ENCODE data around the gene IFT80. TPM values are rescaled to one million over a fixed set of nuclear protein-coding genes. Genes with fewer than 3 reads are reported as not detected.

Gene IFT80
- total and polyA plus RNA-seq, 9 of the 15 experiments (the other 6 are each of a cell fraction or from before 2014, with no cell fraction given), result 6.7 to 21.1 (median 16.4) TPM

DNA sequence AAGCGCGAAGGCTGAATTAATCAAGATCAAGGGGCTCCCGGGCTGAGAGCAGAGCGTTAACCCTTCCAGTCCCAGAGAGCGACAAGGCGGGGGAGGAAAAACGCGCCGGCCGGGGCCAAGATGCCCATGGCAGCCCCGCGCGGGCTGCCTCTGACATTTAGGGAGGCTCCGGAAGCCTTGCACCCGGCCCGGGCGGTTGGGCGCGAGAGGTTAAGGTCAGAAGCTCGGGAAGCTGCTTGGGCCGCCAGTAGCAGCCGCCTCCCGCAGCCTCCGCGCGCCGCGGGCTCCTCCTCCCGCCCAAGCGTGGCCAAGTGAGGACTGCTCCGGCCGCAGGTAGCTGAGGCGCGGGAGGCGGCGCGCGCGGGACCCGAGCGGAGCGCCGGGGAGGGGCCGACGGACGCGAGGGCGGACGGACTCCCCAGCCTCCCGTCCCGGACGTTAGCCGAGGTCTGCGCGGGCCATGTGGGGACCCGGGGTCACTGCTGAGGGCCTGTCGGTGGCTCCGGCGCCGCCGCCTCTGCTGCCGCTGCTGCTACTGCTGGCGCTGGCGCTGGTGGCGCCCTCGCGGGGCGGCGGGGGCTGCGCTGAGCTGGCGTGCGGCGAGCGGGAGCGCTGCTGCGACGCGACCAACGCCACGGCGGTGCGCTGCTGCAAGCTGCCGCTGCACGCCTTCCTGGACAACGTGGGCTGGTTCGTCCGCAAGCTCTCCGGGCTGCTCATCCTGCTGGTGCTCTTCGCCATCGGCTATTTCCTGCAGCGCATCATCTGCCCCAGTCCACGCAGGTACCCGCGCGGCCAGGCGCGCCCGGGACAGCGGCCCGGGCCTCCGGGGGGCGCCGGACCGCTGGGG lies 173.6 kb downstream of the IFT80 start, which contains the start of gene C3orf80 (continued):
- TF ChIP-seq SMAD4 (CRISPR knock-in tag; conservative IDR thresholded peaks at IDR 0.05) (peak; percentile 76; the same call in 1 of the 2 replicates), CBX5 (IDR thresholded peaks at IDR 0.05; ENCODE audit: borderline replicate concordance, low read depth) (no peak), ELF2 (CRISPR knock-in tag; IDR thresholded peaks at IDR 0.05) (0 out of 2 replicates have a peak, but pooled peaks have one; percentile 30), FOXP1 (CRISPR knock-in tag; IDR thresholded peaks at IDR 0.05) (peak; percentile 71; the same call in 1 of the 2 replicates), ZNF3 (CRISPR knock-in tag; IDR thresholded peaks at IDR 0.05) (no peak), MEF2A (IDR thresholded peaks at IDR 0.05; ENCODE audit: control insufficient read depth, low read depth, low read length) (no peak), TSC22D4 (tag; IDR thresholded peaks at IDR 0.05) (no peak), PHF21A (IDR thresholded peaks at IDR 0.05; ENCODE audit: borderline replicate concordance, low read depth) (no peak), NCOA4 (IDR thresholded peaks at IDR 0.05; ENCODE audit: partially characterized antibody) (no peak), CREBBP (IDR thresholded peaks at IDR 0.05; ENCODE audit: low read depth, low read length) (no peak), EGR1 (conservative IDR thresholded peaks at IDR 0.05) (peak; percentile 60), YBX1 (IDR thresholded peaks at IDR 0.05) (no peak), EP300 (IDR thresholded peaks at IDR 0.05; ENCODE audit: low read length) (no peak), ARID2 (IDR thresholded peaks at IDR 0.05) (no peak), TCF7 (IDR thresholded peaks at IDR 0.05; ENCODE audit: borderline replicate concordance) (no peak), SAFB (IDR thresholded peaks at IDR 0.05; ENCODE audit: borderline replicate concordance, low read depth, low read length) (no peak)
- TF ChIP-seq, protein P1, sequence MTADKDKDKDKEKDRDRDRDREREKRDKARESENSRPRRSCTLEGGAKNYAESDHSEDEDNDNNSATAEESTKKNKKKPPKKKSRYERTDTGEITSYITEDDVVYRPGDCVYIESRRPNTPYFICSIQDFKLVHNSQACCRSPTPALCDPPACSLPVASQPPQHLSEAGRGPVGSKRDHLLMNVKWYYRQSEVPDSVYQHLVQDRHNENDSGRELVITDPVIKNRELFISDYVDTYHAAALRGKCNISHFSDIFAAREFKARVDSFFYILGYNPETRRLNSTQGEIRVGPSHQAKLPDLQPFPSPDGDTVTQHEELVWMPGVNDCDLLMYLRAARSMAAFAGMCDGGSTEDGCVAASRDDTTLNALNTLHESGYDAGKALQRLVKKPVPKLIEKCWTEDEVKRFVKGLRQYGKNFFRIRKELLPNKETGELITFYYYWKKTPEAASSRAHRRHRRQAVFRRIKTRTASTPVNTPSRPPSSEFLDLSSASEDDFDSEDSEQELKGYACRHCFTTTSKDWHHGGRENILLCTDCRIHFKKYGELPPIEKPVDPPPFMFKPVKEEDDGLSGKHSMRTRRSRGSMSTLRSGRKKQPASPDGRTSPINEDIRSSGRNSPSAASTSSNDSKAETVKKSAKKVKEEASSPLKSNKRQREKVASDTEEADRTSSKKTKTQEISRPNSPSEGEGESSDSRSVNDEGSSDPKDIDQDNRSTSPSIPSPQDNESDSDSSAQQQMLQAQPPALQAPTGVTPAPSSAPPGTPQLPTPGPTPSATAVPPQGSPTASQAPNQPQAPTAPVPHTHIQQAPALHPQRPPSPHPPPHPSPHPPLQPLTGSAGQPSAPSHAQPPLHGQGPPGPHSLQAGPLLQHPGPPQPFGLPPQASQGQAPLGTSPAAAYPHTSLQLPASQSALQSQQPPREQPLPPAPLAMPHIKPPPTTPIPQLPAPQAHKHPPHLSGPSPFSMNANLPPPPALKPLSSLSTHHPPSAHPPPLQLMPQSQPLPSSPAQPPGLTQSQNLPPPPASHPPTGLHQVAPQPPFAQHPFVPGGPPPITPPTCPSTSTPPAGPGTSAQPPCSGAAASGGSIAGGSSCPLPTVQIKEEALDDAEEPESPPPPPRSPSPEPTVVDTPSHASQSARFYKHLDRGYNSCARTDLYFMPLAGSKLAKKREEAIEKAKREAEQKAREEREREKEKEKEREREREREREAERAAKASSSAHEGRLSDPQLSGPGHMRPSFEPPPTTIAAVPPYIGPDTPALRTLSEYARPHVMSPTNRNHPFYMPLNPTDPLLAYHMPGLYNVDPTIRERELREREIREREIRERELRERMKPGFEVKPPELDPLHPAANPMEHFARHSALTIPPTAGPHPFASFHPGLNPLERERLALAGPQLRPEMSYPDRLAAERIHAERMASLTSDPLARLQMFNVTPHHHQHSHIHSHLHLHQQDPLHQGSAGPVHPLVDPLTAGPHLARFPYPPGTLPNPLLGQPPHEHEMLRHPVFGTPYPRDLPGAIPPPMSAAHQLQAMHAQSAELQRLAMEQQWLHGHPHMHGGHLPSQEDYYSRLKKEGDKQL (CRISPR knock-in tag; IDR thresholded peaks at IDR 0.05; ENCODE audit: borderline replicate concordance), result no peak
- TF ChIP-seq, protein P2, sequence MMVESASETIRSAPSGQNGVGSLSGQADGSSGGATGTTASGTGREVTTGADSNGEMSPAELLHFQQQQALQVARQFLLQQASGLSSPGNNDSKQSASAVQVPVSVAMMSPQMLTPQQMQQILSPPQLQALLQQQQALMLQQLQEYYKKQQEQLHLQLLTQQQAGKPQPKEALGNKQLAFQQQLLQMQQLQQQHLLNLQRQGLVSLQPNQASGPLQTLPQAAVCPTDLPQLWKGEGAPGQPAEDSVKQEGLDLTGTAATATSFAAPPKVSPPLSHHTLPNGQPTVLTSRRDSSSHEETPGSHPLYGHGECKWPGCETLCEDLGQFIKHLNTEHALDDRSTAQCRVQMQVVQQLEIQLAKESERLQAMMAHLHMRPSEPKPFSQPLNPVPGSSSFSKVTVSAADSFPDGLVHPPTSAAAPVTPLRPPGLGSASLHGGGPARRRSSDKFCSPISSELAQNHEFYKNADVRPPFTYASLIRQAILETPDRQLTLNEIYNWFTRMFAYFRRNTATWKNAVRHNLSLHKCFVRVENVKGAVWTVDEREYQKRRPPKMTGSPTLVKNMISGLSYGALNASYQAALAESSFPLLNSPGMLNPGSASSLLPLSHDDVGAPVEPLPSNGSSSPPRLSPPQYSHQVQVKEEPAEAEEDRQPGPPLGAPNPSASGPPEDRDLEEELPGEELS (CRISPR knock-in tag; IDR thresholded peaks at IDR 0.05; ENCODE audit: borderline replicate concordance), result no peak
- TF ChIP-seq, protein P3, sequence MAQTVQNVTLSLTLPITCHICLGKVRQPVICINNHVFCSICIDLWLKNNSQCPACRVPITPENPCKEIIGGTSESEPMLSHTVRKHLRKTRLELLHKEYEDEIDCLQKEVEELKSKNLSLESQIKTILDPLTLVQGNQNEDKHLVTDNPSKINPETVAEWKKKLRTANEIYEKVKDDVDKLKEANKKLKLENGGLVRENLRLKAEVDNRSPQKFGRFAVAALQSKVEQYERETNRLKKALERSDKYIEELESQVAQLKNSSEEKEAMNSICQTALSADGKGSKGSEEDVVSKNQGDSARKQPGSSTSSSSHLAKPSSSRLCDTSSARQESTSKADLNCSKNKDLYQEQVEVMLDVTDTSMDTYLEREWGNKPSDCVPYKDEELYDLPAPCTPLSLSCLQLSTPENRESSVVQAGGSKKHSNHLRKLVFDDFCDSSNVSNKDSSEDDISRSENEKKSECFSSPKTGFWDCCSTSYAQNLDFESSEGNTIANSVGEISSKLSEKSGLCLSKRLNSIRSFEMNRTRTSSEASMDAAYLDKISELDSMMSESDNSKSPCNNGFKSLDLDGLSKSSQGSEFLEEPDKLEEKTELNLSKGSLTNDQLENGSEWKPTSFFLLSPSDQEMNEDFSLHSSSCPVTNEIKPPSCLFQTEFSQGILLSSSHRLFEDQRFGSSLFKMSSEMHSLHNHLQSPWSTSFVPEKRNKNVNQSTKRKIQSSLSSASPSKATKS (CRISPR knock-in tag; IDR thresholded peaks at IDR 0.05), result no peak

Data from K562 (cell line).